Right lung (tissue), 5 donors: ENCODE data around the gene PRKCE. TPM values are rescaled to one million over a fixed set of nuclear protein-coding genes. Genes with fewer than 3 reads are reported as not detected.

Experiments used
- DNase-seq, 2 donors: peaks; one replicate each; pipeline ENCODE4 v3.0.0-alpha.2; 2013
- polyA plus RNA-seq, 5 donors: library from polyadenylated mRNA; unstranded; fragments of 120-200 nt; gene quantifications; one replicate each; pipeline versions ENCODE4 v1.2.1 to v1.2.3, GENCODE V29; 2013; ENCODE audit warnings: inconsistent platforms in 1 of 5, low replicate concordance in 1 of 5; ENCODE audit not compliant: insufficient read length in 5 of 5, insufficient read depth in 1 of 5

PRKCE gene
- polyA plus RNA-seq, 5 donors = 12.5 to 14.5 (median 12.8) TPM

GRCh38 chr2:46074501-46074900, 423.0 kb downstream of the PRKCE start:
- no peak for DNase-seq

DNA sequence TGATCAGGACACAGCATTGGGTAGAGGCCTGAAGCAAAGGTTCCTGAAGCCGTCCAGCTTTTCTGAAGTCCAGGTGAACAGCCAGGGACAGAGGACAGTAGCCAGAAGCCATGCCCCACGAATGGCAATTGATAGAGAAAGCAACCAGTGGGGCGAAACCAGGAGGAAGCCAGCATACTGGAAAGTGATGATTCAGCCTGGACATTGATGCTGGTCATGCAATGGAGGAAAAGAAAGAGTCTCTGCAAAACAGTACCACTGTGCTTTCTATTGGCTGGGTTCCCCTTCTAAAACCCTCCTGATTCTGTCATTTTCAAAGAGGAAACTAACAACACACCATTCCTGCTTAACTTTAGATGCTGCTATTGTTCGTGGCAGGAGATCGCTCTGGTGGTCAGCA, 424.4 kb downstream of the PRKCE start:
- DNase-seq = no peak

- no peak for DNase-seq
These were observed 424.8 kb downstream of the PRKCE start for GRCh38 chr2:46076251-46076650.

DNA sequence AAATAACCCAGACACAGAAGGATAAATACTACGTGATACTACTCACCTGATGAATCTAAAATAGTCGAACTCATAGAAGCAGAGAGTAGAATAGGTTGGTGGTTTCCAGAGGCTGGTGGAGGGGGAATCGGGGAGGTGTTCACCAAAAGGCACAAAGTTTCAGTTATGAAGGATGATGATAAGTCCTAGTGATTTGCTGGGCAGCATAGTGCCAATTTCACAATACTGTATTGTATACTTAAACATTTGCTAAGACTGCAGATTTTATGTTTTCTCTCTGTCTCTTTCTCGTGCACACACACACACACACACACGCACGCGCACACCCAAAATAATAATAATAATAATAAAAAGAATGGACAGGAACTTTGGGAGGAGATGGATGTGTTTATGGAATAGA, 425.4 kb downstream of the PRKCE start:
- DNase-seq = no peak

- no peak for DNase-seq
These were observed 426.1 kb downstream of the PRKCE start for GRCh38 chr2:46077522-46078107.

GRCh38 chr2:46079985-46080560, 428.6 kb downstream of the PRKCE start:
- DNase-seq = no peak

DNA sequence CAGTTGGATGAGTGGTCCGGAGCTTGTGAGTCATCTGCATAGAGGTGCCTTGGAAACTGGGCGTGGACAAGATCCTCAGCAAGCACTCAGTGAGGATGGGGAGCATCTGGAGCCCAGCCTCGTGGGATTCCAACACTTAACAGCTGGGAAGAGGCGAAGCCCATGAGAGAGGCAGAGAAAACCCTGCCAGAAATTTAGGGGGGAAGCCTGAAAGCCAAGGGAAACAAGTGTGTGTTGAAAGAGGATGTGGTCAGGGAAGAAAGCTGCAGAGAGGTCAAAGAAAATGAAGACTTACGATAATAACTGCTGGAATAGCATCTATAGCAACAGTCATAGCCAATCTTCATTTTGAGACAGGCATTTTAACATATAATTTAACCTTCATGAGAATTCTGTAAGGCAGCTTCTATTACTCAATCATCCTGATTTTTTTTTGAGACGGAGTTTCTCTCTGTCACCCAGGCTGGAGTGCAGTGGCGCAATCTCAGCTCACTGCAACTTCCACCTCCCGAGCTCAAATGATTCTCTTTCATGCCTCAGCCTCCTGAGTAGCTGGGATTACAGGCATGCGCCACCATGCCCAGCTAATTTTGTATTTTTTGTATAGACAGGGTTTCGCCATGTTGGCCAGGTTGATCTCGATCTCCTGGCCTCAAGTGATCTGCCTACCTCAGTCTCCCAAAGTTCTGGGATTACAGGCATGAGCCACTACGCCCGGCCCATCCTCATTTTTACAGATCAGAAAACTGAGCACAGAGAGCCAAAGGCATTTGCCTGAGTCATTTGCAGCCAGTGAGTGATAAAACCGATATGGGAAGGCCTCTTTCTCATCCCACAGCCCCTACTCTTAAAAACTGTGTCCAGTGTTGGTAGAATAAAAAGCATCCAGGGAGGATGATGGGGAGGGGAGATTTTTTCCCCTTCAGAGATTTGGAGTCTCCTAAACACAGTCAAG, 431.3 kb downstream of the PRKCE start:
- no peak for DNase-seq

GRCh38 chr2:46086578-46087070, 435.1 kb downstream of the PRKCE start:
- peak in 1 of 2 donors; percentile 21 for DNase-seq

- DNase-seq = no peak
These were observed 436.0 kb downstream of the PRKCE start for GRCh38 chr2:46087492-46087891.

DNA sequence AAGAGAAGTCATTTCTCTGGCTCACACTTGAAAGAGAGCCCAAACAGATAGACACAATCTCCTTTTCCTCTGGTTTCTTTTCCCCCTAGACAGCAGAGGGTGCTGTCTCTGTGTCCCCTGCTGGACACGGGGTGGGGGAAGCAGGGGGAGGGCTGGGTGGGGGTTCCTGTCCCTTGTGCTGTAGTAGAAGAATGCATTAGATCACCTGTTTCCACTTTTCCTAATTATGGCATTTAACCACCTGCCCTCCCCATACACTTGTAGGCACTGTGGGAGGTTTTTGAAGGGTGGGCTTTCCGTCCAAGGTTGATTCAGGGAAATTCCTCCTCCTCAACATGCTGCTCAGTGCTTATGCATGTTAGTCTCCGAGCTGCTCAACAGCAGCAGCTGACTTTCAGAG, 439.5 kb downstream of the PRKCE start:
- DNase-seq = no peak

- no peak for DNase-seq
These were observed 440.6 kb downstream of the PRKCE start for GRCh38 chr2:46091961-46092667.

GRCh38 chr2:46094689-46095088, 443.2 kb downstream of the PRKCE start:
- no peak for DNase-seq

- no peak for DNase-seq
These were observed 444.4 kb downstream of the PRKCE start for GRCh38 chr2:46095830-46096229.

GRCh38 chr2:46096260-46096659, 444.8 kb downstream of the PRKCE start:
- no peak for DNase-seq

- DNase-seq = peak; percentile 91 to 95
These were observed 446.4 kb downstream of the PRKCE start for GRCh38 chr2:46097714-46098480.

GRCh38 chr2:46098621-46099062, 447.2 kb downstream of the PRKCE start:
- no peak for DNase-seq

DNA sequence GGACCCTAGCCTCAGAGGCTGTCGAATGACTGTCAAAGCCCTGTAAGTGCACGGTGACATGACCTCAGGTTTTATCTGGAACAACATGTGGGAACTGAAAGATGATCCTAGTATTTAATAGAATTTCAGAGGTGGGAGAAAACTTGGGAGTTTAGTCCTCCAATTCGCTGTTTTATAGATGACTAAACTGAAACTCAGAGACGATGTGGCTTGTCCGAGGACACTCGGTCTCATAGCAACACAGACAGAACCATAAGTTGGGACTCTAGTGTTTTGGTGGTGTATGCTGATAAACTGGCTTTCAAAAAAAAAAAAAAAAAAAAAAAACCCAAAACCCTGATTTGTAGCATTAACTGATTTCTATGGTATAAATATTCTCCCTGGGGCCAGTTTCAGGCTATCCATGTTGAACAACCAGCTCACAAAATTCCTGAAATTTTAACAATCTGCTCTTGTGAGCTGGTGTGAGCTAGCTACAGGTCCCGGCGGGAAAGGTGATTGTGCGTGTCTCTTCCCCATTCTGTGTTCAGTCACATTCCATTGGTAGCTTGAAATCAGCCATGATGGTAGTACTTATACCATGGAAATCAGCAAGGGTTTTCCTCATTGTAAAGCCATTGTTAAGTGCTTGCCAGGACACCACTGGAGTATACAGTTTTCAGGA, 450.2 kb downstream of the PRKCE start:
- DNase-seq = no peak

DNA sequence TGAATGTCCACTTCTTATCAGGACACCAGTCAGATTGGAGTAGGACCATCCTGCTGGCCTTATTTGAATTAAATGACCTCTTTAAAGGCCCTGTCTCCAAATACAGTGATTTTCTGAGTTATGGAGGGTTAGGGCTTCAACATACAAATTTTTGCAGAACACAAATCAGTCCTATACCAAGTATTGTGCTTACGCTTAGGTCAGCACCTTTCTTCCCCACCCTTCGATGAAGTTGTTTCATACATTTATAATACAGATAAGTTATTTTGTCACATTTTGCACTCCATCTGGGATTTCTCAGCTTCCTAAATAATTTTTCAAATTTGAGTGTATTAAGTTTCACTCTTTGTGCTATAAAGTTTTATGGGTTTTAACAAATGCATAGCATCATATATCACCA, 455.2 kb downstream of the PRKCE start:
- DNase-seq = no peak

DNA sequence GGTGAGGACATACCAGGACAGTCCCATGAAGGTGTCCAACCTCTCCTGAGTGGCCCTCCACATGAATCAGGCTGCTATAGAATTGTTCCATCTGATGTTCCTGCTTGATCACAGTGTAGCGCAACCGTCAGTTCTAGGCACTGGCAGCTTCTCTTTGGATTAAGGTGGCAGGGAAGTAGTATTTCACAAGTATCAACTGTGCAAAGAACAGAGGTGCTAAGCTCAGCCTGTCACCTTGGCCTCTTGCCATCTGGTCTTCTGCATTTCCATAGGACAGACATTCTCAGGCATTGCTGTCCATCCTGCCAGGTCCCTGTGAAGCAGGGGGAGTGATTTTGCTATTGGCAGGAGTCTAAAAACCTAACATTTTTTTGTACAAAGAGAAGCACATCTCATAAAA, 463.5 kb downstream of the PRKCE start:
- no peak for DNase-seq

DNA sequence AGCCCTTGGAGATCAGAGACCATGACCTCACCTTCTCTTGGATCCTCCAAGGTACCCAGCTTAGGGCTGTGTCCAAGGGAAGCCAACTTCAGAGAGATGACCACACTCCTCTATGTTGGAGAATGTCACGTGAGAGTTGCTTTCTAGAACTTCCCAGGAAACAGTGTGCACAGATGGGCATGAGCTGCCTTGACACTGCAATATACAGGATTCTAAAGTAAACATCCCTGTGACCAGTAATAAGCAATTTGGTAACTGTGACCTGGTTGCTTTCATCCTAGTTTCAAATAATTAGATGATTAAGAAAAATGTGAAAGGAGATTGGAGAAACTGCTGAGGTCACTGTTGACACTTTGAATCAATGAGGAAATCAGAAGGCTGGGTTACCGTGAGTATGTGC, 464.7 kb downstream of the PRKCE start:
- no peak for DNase-seq

- no peak for DNase-seq
These were observed 465.1 kb downstream of the PRKCE start for GRCh38 chr2:46116553-46116991.
